Measurements from ENCODE around the gene TRIM61. TPM values are rescaled to one million over a fixed set of nuclear protein-coding genes. Genes with fewer than 3 reads are reported as not detected.
"Not testable (repeated sequence)": the region's sequence is repeated elsewhere in the genome, so short reads cannot be mapped to it uniquely, and the experiment has no call there.

Gene TRIM61
- total and polyA plus RNA-seq, 4 donors = 0.13 to 1.4 (median 0.48) TPM

DNA sequence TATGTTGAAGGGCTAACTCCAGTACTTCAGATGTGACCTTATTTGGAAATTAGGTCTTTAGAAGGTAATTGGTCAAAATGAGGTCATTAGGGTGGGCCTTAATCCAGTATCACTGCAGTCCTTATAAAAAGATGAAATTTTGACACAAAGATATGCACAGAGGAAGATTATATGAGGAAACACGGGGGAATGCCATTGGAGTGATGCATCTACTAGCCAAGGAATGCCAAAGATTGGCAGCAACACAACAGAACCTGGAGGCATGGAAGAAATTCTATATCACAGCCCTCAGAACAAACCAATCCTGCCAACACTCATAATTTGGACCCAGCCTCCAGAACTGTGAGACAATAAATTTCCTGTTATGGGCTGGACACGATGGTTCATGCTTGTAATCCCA lies 17.6 kb downstream of the TRIM61 start:
- TF ChIP-seq GABPA (IDR thresholded peaks at IDR 0.05 in 1 of 2, conservative IDR thresholded peaks at IDR 0.05 in 1 of 2) (no peak), NR2F2 (IDR thresholded peaks at IDR 0.05) (no peak), FOXA2 (IDR thresholded peaks at IDR 0.05) (no peak), HNF4G (IDR thresholded peaks at IDR 0.05) (no peak), RAD21 (IDR thresholded peaks at IDR 0.05) (no peak), HNF4A (conservative IDR thresholded peaks at IDR 0.05) (no peak), TAF1 (conservative IDR thresholded peaks at IDR 0.05) (no peak), EGR1 (IDR thresholded peaks at IDR 0.05; ENCODE audit: low read depth in 2 of 2) (no peak), FOXA1 (IDR thresholded peaks at IDR 0.05) (no peak), JUND (IDR thresholded peaks at IDR 0.05) (no peak), SP1 (IDR thresholded peaks at IDR 0.05) (no peak), RXRA (IDR thresholded peaks at IDR 0.05) (no peak), YY1 (IDR thresholded peaks at IDR 0.05) (no peak)
- TF ChIP-seq, protein P1, sequence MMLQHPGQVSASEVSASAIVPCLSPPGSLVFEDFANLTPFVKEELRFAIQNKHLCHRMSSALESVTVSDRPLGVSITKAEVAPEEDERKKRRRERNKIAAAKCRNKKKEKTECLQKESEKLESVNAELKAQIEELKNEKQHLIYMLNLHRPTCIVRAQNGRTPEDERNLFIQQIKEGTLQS (IDR thresholded peaks at IDR 0.05) = no peak
- TF ChIP-seq, protein P2, sequence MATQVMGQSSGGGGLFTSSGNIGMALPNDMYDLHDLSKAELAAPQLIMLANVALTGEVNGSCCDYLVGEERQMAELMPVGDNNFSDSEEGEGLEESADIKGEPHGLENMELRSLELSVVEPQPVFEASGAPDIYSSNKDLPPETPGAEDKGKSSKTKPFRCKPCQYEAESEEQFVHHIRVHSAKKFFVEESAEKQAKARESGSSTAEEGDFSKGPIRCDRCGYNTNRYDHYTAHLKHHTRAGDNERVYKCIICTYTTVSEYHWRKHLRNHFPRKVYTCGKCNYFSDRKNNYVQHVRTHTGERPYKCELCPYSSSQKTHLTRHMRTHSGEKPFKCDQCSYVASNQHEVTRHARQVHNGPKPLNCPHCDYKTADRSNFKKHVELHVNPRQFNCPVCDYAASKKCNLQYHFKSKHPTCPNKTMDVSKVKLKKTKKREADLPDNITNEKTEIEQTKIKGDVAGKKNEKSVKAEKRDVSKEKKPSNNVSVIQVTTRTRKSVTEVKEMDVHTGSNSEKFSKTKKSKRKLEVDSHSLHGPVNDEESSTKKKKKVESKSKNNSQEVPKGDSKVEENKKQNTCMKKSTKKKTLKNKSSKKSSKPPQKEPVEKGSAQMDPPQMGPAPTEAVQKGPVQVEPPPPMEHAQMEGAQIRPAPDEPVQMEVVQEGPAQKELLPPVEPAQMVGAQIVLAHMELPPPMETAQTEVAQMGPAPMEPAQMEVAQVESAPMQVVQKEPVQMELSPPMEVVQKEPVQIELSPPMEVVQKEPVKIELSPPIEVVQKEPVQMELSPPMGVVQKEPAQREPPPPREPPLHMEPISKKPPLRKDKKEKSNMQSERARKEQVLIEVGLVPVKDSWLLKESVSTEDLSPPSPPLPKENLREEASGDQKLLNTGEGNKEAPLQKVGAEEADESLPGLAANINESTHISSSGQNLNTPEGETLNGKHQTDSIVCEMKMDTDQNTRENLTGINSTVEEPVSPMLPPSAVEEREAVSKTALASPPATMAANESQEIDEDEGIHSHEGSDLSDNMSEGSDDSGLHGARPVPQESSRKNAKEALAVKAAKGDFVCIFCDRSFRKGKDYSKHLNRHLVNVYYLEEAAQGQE (IDR thresholded peaks at IDR 0.05) = no peak
- TF ChIP-seq, protein P3, sequence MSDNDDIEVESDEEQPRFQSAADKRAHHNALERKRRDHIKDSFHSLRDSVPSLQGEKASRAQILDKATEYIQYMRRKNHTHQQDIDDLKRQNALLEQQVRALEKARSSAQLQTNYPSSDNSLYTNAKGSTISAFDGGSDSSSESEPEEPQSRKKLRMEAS (IDR thresholded peaks at IDR 0.05) = no peak
- TF ChIP-seq, protein P4, sequence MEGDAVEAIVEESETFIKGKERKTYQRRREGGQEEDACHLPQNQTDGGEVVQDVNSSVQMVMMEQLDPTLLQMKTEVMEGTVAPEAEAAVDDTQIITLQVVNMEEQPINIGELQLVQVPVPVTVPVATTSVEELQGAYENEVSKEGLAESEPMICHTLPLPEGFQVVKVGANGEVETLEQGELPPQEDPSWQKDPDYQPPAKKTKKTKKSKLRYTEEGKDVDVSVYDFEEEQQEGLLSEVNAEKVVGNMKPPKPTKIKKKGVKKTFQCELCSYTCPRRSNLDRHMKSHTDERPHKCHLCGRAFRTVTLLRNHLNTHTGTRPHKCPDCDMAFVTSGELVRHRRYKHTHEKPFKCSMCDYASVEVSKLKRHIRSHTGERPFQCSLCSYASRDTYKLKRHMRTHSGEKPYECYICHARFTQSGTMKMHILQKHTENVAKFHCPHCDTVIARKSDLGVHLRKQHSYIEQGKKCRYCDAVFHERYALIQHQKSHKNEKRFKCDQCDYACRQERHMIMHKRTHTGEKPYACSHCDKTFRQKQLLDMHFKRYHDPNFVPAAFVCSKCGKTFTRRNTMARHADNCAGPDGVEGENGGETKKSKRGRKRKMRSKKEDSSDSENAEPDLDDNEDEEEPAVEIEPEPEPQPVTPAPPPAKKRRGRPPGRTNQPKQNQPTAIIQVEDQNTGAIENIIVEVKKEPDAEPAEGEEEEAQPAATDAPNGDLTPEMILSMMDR (IDR thresholded peaks at IDR 0.05; ENCODE audit: low read depth, low read length, missing input control) = no peak
- TF ChIP-seq, protein P5, sequence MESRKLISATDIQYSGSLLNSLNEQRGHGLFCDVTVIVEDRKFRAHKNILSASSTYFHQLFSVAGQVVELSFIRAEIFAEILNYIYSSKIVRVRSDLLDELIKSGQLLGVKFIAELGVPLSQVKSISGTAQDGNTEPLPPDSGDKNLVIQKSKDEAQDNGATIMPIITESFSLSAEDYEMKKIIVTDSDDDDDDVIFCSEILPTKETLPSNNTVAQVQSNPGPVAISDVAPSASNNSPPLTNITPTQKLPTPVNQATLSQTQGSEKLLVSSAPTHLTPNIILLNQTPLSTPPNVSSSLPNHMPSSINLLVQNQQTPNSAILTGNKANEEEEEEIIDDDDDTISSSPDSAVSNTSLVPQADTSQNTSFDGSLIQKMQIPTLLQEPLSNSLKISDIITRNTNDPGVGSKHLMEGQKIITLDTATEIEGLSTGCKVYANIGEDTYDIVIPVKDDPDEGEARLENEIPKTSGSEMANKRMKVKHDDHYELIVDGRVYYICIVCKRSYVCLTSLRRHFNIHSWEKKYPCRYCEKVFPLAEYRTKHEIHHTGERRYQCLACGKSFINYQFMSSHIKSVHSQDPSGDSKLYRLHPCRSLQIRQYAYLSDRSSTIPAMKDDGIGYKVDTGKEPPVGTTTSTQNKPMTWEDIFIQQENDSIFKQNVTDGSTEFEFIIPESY (IDR thresholded peaks at IDR 0.05) = no peak
- Histone ChIP-seq H3K36me3 (ENCODE audit: control insufficient read depth in 4 of 4, insufficient read depth in 3 of 4, low read depth in 1 of 4, low read length in 3 of 4) (no peaks in the 10 kb centered on the region), H3K9me3 (ENCODE audit: control insufficient read depth in 4 of 4, low read length in 3 of 4) (no peaks in the 10 kb centered on the region), H3K4me1 (ENCODE audit: control insufficient read depth in 4 of 4, insufficient read depth in 4 of 4, low read length in 3 of 4) (peaks cover 0 to 8% (median 2%) of the 10 kb centered on the region in 4 donors), H3K27me3 (ENCODE audit: control insufficient read depth in 4 of 4, insufficient read depth in 4 of 4, low read length in 3 of 4) (no peaks in the 10 kb centered on the region), H3K27ac (ENCODE audit: low read depth in 1 of 2, low read length in 2 of 2) (no peak overlapping the region), H3K4me3 (ENCODE audit: low read depth in 1 of 3, low read length in 3 of 3) (no peak overlapping the region), H3K9ac (ENCODE audit: low read depth in 1 of 2, low read length in 2 of 2) (no peak overlapping the region)
- 90% methylated on average over 2 of the region's 2 CpGs for WGBS
- DNase-seq (ENCODE audit: low spot score) = no peak

DNA sequence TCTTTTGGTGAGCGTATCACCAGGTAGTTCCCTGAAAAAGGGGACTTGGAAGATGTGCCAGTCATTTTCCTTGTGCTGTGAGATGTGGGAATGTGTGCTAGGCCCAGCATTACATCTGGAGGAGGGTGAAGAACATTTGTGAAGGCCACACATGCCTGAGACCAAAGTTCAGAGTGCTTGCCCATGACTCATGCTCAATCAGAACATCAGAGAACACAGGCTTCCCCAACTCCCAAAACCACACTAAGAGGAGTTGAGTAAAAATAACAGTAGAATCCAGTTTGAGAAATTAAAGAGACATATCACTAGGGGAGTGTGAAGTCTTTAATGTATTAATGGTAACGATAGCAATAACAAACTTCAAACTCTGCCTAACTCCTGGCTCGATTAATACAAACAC lies 18.0 kb downstream of the TRIM61 start:
- WGBS = 74% methylated on average over 2 of the region's 3 CpGs
- not testable (repeated sequence) for H3K27ac ChIP-seq (ENCODE audit: low read depth in 1 of 2, low read length in 2 of 2); H3K36me3 ChIP-seq (ENCODE audit: control insufficient read depth in 4 of 4, insufficient read depth in 3 of 4, low read depth in 1 of 4, low read length in 3 of 4); H3K27me3 ChIP-seq (ENCODE audit: control insufficient read depth in 4 of 4, insufficient read depth in 4 of 4, low read length in 3 of 4); H3K4me3 ChIP-seq (ENCODE audit: low read depth in 1 of 3, low read length in 3 of 3); H3K9me3 ChIP-seq (ENCODE audit: control insufficient read depth in 4 of 4, low read length in 3 of 4); H3K9ac ChIP-seq (ENCODE audit: low read depth in 1 of 2, low read length in 2 of 2); H3K4me1 ChIP-seq (ENCODE audit: control insufficient read depth in 4 of 4, insufficient read depth in 4 of 4, low read length in 3 of 4); DNase-seq (ENCODE audit: low spot score)
